Measurements from ENCODE around the gene PLK2.

- TF ChIP-seq, protein P1, sequence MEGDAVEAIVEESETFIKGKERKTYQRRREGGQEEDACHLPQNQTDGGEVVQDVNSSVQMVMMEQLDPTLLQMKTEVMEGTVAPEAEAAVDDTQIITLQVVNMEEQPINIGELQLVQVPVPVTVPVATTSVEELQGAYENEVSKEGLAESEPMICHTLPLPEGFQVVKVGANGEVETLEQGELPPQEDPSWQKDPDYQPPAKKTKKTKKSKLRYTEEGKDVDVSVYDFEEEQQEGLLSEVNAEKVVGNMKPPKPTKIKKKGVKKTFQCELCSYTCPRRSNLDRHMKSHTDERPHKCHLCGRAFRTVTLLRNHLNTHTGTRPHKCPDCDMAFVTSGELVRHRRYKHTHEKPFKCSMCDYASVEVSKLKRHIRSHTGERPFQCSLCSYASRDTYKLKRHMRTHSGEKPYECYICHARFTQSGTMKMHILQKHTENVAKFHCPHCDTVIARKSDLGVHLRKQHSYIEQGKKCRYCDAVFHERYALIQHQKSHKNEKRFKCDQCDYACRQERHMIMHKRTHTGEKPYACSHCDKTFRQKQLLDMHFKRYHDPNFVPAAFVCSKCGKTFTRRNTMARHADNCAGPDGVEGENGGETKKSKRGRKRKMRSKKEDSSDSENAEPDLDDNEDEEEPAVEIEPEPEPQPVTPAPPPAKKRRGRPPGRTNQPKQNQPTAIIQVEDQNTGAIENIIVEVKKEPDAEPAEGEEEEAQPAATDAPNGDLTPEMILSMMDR (IDR thresholded peaks at IDR 0.05; ENCODE audit: low read depth, low read length): no peak
- TF ChIP-seq EZH2phosphoT487 (IDR thresholded peaks at IDR 0.05; ENCODE audit: low read depth): no peak
These were observed 49.4 kb downstream of the PLK2 start for GRCh38 chr5:58410441-58410840.
